ENCODE results near the gene KATNIP. TPM values are rescaled to one million over a fixed set of nuclear protein-coding genes. Genes with fewer than 3 reads are reported as not detected.
A peak's percentile ranks its signal among the peaks of the same experiment; 100 is the strongest.

Gene KATNIP
- 11.0 TPM for polyA plus RNA-seq (2013, experiment 1 of 2)
- polyA plus RNA-seq (2013, experiment 2 of 2): 11.2 TPM

GRCh38 chr16:27549746-27550581, at the start of gene KATNIP, which contains the start of gene GTF3C1:
TSS of gene KATNIP (plus strand) at chr16:27550144. CDS start at chr16:27550171, 27 bp downstream.
TSS of gene GTF3C1 (minus strand) at chr16:27549913. CDS start at chr16:27549890, 23 bp downstream.
- Histone ChIP-seq H3K4ac (ENCODE audit: low read length) (no peak within 1 kb of the TSS), H3K36me3 (replicated peaks in 1 of 2; ENCODE audit: control insufficient read depth in 2 of 2, insufficient read depth in 2 of 2, low read length in 2 of 2) (peaks cover 8 to 28% of the 10 kb centered on the region in 2 donors), H3K4me2 (ENCODE audit: insufficient read depth, low read length, poor library complexity, severe bottlenecking) (peak within 1 kb of the TSS; percentile 59), H3K4me3 (ENCODE audit: low read length in 2 of 2) (peak within 1 kb of the TSS; percentile 88 to 99), H2BK120ac (ENCODE audit: low read depth, low read length) (no peak within 1 kb of the TSS), H3K27me3 (ENCODE audit: control insufficient read depth in 3 of 3, insufficient read depth in 3 of 3, low read depth in 1 of 3, low read length in 3 of 3) (no peaks in the 10 kb centered on the region), H3K23ac (ENCODE audit: low read depth, low read length, poor library complexity) (peak within 1 kb of the TSS; percentile 99), H3K9me3 (replicated peaks in 1 of 2; ENCODE audit: control insufficient read depth in 2 of 2, insufficient read depth in 1 of 2, low read depth in 1 of 2, low read length in 2 of 2) (no peaks in the 10 kb centered on the region), H4K8ac (ENCODE audit: low read depth, low read length) (no peak within 1 kb of the TSS), H2AFZ (ENCODE audit: low read length) (peak within 1 kb of the TSS; percentile 91), H2BK12ac (ENCODE audit: low read length) (no peak within 1 kb of the TSS), H4K91ac (ENCODE audit: low read depth, low read length, poor library complexity) (no peak within 1 kb of the TSS), H3K18ac (ENCODE audit: low read length) (peak within 1 kb of the TSS; percentile 96), H3K79me1 (ENCODE audit: low read depth, low read length) (peaks cover 7% of the 10 kb centered on the region), H3K27ac (replicated peaks; ENCODE audit: low read length) (no peak within 1 kb of the TSS), H3K4me1 (ENCODE audit: control insufficient read depth in 2 of 2, insufficient read depth in 1 of 2, low read depth in 1 of 2, low read length in 2 of 2) (peaks cover 1 to 4% of the 10 kb centered on the region in 2 donors), H3K9ac (ENCODE audit: low read depth, low read length, poor library complexity) (peak within 1 kb of the TSS; percentile 92), H2BK15ac (ENCODE audit: low read length) (no peak within 1 kb of the TSS), H2AK5ac (ENCODE audit: low read depth, low read length) (no peak within 1 kb of the TSS), H3K14ac (ENCODE audit: low read length) (peak within 1 kb of the TSS; percentile 92), H2BK5ac (ENCODE audit: low read length) (no peak within 1 kb of the TSS)
- WGBS, 2 donors (ENCODE audit: extremely low coverage in 2 of 2, insufficient read length in 2 of 2, insufficient replicate concordance in 1 of 2): no CpG with 5 or more reads among the region's 59 CpGs
- DNase-seq (ENCODE audit: low spot score): peak; percentile 99

- Histone ChIP-seq H2AK5ac (ENCODE audit: low read depth, low read length) (no peak overlapping the region), H4K8ac (ENCODE audit: low read depth, low read length) (no peak overlapping the region), H2BK5ac (ENCODE audit: low read length) (no peak overlapping the region), H3K14ac (ENCODE audit: low read length) (no peak overlapping the region), H2BK15ac (ENCODE audit: low read length) (no peak overlapping the region), H3K4ac (ENCODE audit: low read length) (no peak overlapping the region), H2AFZ (ENCODE audit: low read length) (no peak overlapping the region), H3K9ac (ENCODE audit: low read depth, low read length, poor library complexity) (no peak overlapping the region), H3K9me3 (replicated peaks in 1 of 2; ENCODE audit: control insufficient read depth in 2 of 2, insufficient read depth in 1 of 2, low read depth in 1 of 2, low read length in 2 of 2) (peaks cover 0 to 2% of the 10 kb centered on the region in 2 donors), H3K27ac (replicated peaks; ENCODE audit: low read length) (no peak overlapping the region), H3K36me3 (replicated peaks in 1 of 2; ENCODE audit: control insufficient read depth in 2 of 2, insufficient read depth in 2 of 2, low read length in 2 of 2) (peaks cover 71 to 100% of the 10 kb centered on the region in 2 donors), H3K27me3 (ENCODE audit: control insufficient read depth in 3 of 3, insufficient read depth in 3 of 3, low read depth in 1 of 3, low read length in 3 of 3) (no peaks in the 10 kb centered on the region), H4K91ac (ENCODE audit: low read depth, low read length, poor library complexity) (no peak overlapping the region), H3K18ac (ENCODE audit: low read length) (no peak overlapping the region), H3K23ac (ENCODE audit: low read depth, low read length, poor library complexity) (no peak overlapping the region), H2BK120ac (ENCODE audit: low read depth, low read length) (no peak overlapping the region), H3K79me1 (ENCODE audit: low read depth, low read length) (no peaks in the 10 kb centered on the region), H2BK12ac (ENCODE audit: low read length) (no peak overlapping the region), H3K4me3 (ENCODE audit: low read length in 2 of 2) (no peak overlapping the region), H3K4me2 (ENCODE audit: insufficient read depth, low read length, poor library complexity, severe bottlenecking) (no peak overlapping the region), H3K4me1 (ENCODE audit: control insufficient read depth in 2 of 2, insufficient read depth in 1 of 2, low read depth in 1 of 2, low read length in 2 of 2) (no peaks in the 10 kb centered on the region)
- no peak for DNase-seq (ENCODE audit: low spot score)
- WGBS, 2 donors (ENCODE audit: extremely low coverage in 2 of 2, insufficient read length in 2 of 2, insufficient replicate concordance in 1 of 2): no CpG with 5 or more reads among the region's 3 CpGs
Measured at GRCh38 chr16:27500801-27501200, 49.1 kb upstream of the KATNIP start.

GRCh38 chr16:27503662-27504061, 46.3 kb upstream of the KATNIP start:
- H3K23ac ChIP-seq (ENCODE audit: low read depth, low read length, poor library complexity): no peak overlapping the region
- H3K14ac ChIP-seq (ENCODE audit: low read length): no peak overlapping the region
- H4K91ac ChIP-seq (ENCODE audit: low read depth, low read length, poor library complexity): no peak overlapping the region
- WGBS, 2 donors (ENCODE audit: extremely low coverage in 2 of 2, insufficient read length in 2 of 2, insufficient replicate concordance in 1 of 2): no CpG with 5 or more reads among the region's 5 CpGs
- H2BK12ac ChIP-seq (ENCODE audit: low read length): no peak overlapping the region
- no peak overlapping the region for H3K9ac ChIP-seq (ENCODE audit: low read depth, low read length, poor library complexity)
- no peak overlapping the region for H2BK120ac ChIP-seq (ENCODE audit: low read depth, low read length)
- no peaks in the 10 kb centered on the region for H3K79me1 ChIP-seq (ENCODE audit: low read depth, low read length)
- H3K9me3 ChIP-seq (replicated peaks in 1 of 2; ENCODE audit: control insufficient read depth in 2 of 2, insufficient read depth in 1 of 2, low read depth in 1 of 2, low read length in 2 of 2): no peaks in the 10 kb centered on the region
- H3K27ac ChIP-seq (replicated peaks; ENCODE audit: low read length): no peak overlapping the region
- H2BK15ac ChIP-seq (ENCODE audit: low read length): no peak overlapping the region
- H2AK5ac ChIP-seq (ENCODE audit: low read depth, low read length): no peak overlapping the region
- no peak overlapping the region for H3K4me3 ChIP-seq (ENCODE audit: low read length in 2 of 2)
- no peaks in the 10 kb centered on the region for H3K4me1 ChIP-seq (ENCODE audit: control insufficient read depth in 2 of 2, insufficient read depth in 1 of 2, low read depth in 1 of 2, low read length in 2 of 2)
- no peak overlapping the region for H3K18ac ChIP-seq (ENCODE audit: low read length)
- H3K4ac ChIP-seq (ENCODE audit: low read length): no peak overlapping the region
- peaks cover 78 to 98% of the 10 kb centered on the region in 2 donors for H3K36me3 ChIP-seq (replicated peaks in 1 of 2; ENCODE audit: control insufficient read depth in 2 of 2, insufficient read depth in 2 of 2, low read length in 2 of 2)
- DNase-seq (ENCODE audit: low spot score): no peak
- no peak overlapping the region for H2BK5ac ChIP-seq (ENCODE audit: low read length)
- H3K27me3 ChIP-seq (ENCODE audit: control insufficient read depth in 3 of 3, insufficient read depth in 3 of 3, low read depth in 1 of 3, low read length in 3 of 3): no peaks in the 10 kb centered on the region
- no peak overlapping the region for H4K8ac ChIP-seq (ENCODE audit: low read depth, low read length)
- no peak overlapping the region for H3K4me2 ChIP-seq (ENCODE audit: insufficient read depth, low read length, poor library complexity, severe bottlenecking)
- no peak overlapping the region for H2AFZ ChIP-seq (ENCODE audit: low read length)

Measured in neuronal stem cell (in vitro differentiated cells).